GM21515 (cell line): ENCODE results near the gene PGM1.

ENCODE experiments used
- ATAC-seq: cut with Tn5 transposase; IDR thresholded peaks from one replicate; pipeline ENCODE4 v1.9.1; 2021; ENCODE audit not compliant: unreplicated experiment

The PGM1 gene

DNA sequence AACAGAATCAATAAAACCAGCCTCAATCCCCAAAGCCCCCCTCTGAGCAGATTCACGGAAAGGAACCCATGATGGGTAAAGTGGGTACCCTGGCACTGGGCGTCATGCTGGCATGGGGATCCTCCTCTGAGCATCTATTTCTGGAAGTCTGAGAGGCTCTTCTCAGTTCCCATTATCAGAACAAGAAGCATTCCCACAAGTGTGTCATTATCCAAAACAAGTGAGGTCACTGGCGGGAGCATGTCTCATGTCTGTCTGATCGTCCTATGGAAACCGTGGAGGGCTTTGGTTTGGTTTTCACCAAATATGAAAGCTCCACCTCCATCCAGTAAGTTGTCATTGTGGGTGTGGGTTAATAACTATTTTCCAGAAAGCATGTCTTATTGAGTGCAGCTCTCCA is 70.7 kb downstream of the PGM1 start:
- no peak for ATAC-seq

DNA sequence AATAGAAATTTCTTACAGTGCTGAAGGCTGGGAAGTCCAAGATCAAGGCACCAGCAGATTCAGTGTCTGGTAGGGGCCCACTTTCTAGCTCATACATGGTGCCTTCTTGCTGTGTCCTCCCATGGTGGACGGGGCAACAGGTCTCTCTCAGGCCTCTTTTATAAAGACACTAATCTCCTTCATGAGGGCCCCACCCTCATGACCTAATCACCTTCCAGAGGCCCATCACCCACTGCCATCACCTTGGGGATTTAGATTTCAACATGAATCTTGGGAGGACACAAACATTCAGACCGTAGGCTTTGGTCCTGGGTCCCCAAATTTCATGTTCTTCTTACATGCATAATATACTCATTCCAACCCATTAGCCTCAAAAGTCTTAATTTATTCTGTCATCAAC is 71.5 kb downstream of the PGM1 start:
- ATAC-seq, result no peak

- ATAC-seq, result no peak
These were observed 72.2 kb downstream of the PGM1 start for GRCh38 chr1:63665410-63665809.

- ATAC-seq, result no peak
These were observed 72.6 kb downstream of the PGM1 start for GRCh38 chr1:63665824-63666223.

GRCh38 chr1:63668298-63668697 is 75.1 kb downstream of the PGM1 start:
- no peak for ATAC-seq

- no peak for ATAC-seq
These were observed 76.1 kb downstream of the PGM1 start for GRCh38 chr1:63669151-63669961.

- no peak for ATAC-seq
These were observed 77.0 kb downstream of the PGM1 start for GRCh38 chr1:63670164-63670563.

GRCh38 chr1:63671514-63671913 is 78.3 kb downstream of the PGM1 start:
- ATAC-seq, result no peak

DNA sequence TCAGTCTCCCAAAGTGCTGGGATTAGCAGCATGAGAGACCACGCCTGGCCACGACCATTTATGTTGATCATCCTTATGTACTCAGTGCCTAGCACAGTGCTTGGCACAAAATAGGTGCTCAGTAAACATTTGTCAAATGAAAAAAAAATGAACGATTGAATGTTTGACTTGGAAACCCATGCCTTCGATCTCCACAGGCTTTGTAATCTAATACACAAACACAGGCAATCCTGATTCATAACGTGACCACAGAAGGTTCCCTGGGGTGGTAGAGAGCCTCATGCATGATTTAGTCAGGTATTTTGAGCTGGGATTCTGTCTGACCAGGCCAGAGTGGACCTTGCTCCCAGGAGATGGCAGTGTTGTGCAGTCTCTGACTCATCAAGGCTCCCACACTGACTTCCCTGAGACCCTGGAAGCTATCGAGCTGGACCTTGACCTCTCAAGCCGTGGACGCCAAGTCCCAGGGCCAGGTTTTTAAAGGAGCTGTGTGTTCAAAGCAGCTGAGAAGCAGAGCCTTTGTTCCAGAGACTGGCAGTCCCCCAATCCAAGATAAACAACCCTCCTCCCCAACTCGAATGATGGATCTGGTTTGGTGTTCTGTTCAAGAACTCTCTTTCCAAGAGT is 81.1 kb downstream of the PGM1 start:
- no peak for ATAC-seq

DNA sequence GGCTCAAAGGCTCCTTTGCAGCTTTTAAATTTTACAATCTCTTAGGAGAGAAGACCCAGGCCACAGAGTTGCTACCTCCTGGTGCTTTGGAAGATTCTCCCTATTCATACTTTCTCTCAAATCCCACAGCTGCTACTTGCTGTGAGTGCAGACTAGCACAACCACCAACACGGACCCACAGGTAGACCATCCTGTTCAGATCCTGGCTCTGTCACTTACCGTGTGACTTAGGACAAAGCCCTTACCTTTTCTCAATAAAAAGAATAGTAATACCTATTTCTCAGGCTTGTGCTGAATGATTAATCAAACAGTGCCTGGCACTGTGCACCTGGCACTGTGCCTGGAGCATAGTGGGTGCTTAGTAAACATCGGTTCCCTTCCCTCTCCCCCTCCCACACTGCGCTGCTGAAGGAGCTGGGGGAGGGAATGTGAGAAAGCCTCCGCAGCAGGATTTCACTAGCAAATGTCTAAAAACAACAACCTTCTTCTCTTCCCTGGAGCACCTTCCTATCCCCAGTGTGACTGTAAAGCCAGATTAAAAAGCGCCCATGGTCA is 81.7 kb downstream of the PGM1 start:
- ATAC-seq, result no peak

DNA sequence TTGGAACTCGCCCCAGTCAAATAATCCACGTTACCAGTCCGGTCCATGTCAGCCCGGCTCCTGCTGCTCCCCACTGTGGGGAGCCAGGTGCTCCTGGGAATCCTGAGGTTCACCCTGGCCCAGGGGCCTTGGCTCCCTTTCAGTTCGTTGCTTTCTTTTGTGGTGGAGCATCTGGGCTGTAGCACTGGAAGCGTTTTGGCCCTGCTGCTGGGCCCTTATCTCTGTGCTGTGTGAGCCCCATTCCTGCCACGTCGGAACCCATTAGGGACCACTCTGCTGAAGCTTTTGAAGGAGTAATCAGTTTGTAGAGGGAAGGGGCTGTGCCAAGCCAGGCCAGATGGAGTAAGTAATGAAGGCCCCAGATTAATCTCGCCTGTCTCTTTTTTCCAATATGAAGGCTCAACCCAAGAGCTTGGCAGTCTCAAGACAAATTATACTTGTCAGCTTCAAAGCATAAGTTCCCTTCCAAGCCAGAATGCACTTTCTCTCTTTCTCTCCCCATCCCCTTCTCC is 82.3 kb downstream of the PGM1 start:
- ATAC-seq, result no peak

GRCh38 chr1:63677497-63677896 is 84.3 kb downstream of the PGM1 start:
- ATAC-seq, result no peak

DNA sequence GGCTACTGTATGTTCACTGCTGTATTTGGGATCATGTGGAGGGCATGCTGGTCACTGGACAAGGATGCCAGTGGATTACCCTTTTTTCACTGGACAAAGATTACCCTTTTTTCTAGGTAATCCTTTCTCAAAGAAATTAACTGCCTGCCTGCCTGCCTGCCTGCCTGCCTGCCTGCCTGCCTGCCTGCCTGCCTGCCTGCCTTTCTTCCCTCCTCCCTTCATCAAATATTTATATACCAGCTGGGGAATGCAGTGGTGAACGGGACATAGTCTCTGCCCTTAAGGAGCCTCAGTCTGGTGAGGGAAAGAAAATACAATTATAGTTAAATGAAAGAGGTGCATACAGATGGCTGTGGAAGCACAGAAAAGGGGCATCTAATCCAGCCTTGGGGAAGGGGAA is 85.0 kb downstream of the PGM1 start:
- no peak for ATAC-seq

DNA sequence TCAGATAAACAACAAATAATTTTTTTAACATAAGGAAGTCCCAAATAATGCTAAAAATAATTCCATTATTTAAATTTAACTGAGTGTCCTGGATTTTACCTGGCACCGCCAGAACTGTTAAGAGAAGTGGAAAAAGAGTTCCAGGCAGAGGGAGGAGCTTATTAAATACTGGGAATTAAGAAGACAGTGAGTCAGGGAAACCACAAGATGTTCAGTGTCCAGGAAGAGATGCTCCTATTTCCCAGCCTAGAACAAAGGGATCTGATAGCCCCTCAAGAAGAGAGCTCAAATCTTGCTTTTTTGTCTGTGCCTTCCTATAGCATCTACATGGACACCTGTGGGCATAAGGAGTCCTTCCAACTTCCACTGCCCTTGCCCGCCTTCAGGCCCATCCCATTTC is 85.9 kb downstream of the PGM1 start:
- no peak for ATAC-seq

GRCh38 chr1:63679589-63679988 is 86.4 kb downstream of the PGM1 start:
- no peak for ATAC-seq

DNA sequence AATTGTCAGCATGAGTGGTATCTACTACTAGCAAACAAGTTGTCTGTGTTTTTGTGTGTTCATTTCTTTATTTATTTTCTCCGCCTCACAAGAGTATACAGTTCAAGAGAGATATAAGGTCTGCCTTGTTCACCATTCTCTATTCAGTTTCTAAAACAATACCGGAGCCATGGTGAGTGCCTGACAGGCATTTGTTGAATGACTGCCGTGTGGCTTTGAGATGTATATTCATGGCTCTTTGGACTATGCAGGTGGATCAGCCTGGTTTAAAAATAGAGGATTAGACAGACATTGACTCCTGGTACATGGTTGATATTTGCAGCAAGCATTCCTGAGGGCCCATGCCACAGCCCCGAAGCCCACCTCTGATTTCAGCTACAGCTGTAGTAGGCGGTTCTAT is 89.7 kb downstream of the PGM1 start:
- ATAC-seq, result no peak

DNA sequence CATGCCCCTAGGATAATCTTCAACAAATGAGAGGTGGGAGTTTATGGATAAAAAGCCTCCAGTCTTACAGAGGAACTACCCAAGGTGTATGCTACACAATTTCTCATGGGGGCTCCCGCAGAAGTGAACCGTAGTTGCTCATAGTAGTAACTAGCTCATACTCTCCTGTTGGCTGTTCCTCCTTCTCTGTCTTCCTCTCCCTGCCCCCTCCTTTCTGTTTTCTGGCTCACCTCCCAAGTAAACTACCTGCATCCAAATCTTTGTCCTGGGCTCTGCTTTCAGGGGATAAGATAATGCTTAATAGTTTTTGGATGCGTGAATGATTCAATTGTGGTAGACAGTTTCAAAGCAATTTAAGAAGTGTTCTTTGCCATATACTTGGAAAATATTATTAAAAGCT is 90.5 kb downstream of the PGM1 start:
- no peak for ATAC-seq

GRCh38 chr1:63686696-63687095 is 93.5 kb downstream of the PGM1 start:
- no peak for ATAC-seq

GRCh38 chr1:63688302-63688890 is 95.2 kb downstream of the PGM1 start:
- no peak for ATAC-seq

GRCh38 chr1:63690966-63691700 is 97.9 kb downstream of the PGM1 start:
- no peak for ATAC-seq
